ENCODE measurements around the gene TSPAN18.

DNA sequence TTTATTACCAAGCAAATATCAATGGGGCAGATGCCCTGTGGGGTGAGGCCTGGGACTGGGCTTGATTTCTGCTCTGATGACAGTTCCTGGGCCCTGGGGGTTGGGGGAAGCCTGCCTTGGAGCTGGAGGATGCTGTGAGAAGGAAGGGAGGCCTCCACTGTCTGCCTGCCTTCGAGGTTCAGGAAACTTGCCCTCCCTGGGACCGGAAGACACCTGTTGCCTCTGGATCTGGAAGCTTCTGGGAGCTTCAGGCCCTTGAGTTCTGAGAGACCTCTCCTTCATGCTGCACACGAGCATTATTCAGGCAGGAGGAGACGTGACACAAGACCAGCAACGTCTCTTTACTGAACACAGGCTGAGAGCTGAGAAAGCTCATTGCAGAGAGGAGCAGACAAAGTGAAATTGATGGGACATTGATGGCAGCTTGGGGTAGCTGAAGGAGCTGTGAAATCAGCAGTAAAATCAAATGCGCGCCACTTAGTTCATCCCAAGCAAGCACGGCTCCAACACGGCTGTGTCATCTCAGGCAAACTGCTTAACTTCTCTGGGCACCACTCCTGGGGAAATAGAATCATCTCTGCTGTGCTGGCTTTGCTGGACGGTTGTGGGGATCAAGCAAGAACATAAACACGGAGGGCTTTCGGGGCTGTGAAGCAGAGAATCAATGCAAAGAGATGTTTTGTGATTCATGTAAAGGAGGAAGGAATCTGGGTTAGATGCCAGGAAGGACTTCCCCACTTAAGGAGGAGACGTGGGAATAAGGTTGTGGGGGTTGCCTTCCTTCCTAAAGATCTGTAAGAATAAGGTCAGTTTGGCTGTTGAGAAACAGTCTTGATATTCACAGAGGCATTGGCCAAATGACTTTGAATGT is 159.4 kb downstream of the TSPAN18 start:
- TF ChIP-seq, protein P1, sequence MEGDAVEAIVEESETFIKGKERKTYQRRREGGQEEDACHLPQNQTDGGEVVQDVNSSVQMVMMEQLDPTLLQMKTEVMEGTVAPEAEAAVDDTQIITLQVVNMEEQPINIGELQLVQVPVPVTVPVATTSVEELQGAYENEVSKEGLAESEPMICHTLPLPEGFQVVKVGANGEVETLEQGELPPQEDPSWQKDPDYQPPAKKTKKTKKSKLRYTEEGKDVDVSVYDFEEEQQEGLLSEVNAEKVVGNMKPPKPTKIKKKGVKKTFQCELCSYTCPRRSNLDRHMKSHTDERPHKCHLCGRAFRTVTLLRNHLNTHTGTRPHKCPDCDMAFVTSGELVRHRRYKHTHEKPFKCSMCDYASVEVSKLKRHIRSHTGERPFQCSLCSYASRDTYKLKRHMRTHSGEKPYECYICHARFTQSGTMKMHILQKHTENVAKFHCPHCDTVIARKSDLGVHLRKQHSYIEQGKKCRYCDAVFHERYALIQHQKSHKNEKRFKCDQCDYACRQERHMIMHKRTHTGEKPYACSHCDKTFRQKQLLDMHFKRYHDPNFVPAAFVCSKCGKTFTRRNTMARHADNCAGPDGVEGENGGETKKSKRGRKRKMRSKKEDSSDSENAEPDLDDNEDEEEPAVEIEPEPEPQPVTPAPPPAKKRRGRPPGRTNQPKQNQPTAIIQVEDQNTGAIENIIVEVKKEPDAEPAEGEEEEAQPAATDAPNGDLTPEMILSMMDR (conservative IDR thresholded peaks at IDR 0.05; ENCODE audit: low read depth, low read length), result no peak
- TF ChIP-seq EZH2 (IDR thresholded peaks at IDR 0.05; ENCODE audit: borderline replicate concordance, low read depth, low read length, poor library complexity, severe bottlenecking), result no peak

Data from A673 (cell line).